K562 (cell line): Measurements from ENCODE around the gene CEP44. TPM values are rescaled to one million over a fixed set of nuclear protein-coding genes. Genes with fewer than 3 reads are reported as not detected.

Experiments
- ATAC-seq: fragments of 200-7000 bp; cut with Tn5 transposase; 3 replicates; pipeline ENCODE4 v1.9.1; 2020; ENCODE audit warnings: moderate library complexity
- BruUV-seq: library from RNA; stranded (reverse); fragments of 400-500 nt; replicated peaks from 2 replicates; lab custom pipeline; 2021; lab: Mats Ljungman, UMichigan
- CTCF ChIA-PET: fragments of 300-600 bp; formaldehyde crosslinking; extraction: SDS; loops from one replicate; lab custom pipeline; 2021; ENCODE audit warnings: low intra/inter-chr PET ratio; lab: Yijun Ruan, JAX
- POLR2A ChIA-PET: fragments of 300-600, 350-650 bp; sonication (Branson Sonifier 250); formaldehyde crosslinking; extraction: SDS; loops from one replicate; lab custom pipeline; 2021; ENCODE audit warnings: antibody characterized with exemption, inconsistent platforms; lab: Yijun Ruan, JAX
- DNase-seq, 4 experiments: peaks; one replicate each; pipeline versions ENCODE4 v3.0.0 to v3.0.0-alpha.2; 2011 to 2018; ENCODE audit warnings: low spot score in 3 of 4, mixed read lengths in 3 of 4; ENCODE audit errors: extremely low read depth in 1 of 4
- FAIRE-seq: peaks from 2 replicates; lab custom pipeline; 2011; peaks lifted over from hg19 to GRCh38; lab: Jason Lieb, UNC
- H2AFZ ChIP-seq: 2 replicates; pipeline ENCODE4 v1.6.0; 2011; ENCODE audit warnings: low read depth, low read length, control low read depth, inconsistent platforms
- H3K27ac ChIP-seq: fragments of 200-600 bp; 3 replicates; pipeline ENCODE4 v1.8.0; 2011; ENCODE audit warnings: low read depth, mild to moderate bottlenecking, control low read depth, inconsistent platforms, low read length, moderate library complexity, mixed read lengths; ENCODE audit errors: extremely low read depth
- H3K27me3 ChIP-seq, 2 experiments: fragments of 300-600 bp in 1 of 2; 2 replicates in 1 of 2; 3 replicates in 1 of 2; pipeline versions ENCODE4 v1.6.0 to v1.8.0; 2011; ENCODE audit warnings: inconsistent platforms in 2 of 2, low read length in 2 of 2, mild to moderate bottlenecking in 1 of 2, mixed read lengths in 1 of 2, moderate library complexity in 1 of 2; ENCODE audit not compliant: control insufficient read depth in 2 of 2, insufficient read depth in 2 of 2
- H3K36me3 ChIP-seq: fragments of 300-600 bp; 3 replicates; pipeline ENCODE4 v1.8.0; 2011; ENCODE audit warnings: mild to moderate bottlenecking, low read length, inconsistent platforms; ENCODE audit not compliant: control insufficient read depth, insufficient read depth
- H3K4me1 ChIP-seq, 2 experiments: fragments of 200-600 bp in 1 of 2; replicated peaks in 1 of 2; 2 replicates in 1 of 2; 3 replicates in 1 of 2; pipeline versions ENCODE4 v1.5.1 to v1.8.0; 2011; ENCODE audit warnings: inconsistent platforms in 2 of 2, low read length in 2 of 2, mild to moderate bottlenecking in 1 of 2, mixed read lengths in 1 of 2, moderate library complexity in 1 of 2; ENCODE audit not compliant: control insufficient read depth in 2 of 2, insufficient read depth in 2 of 2
- H3K4me2 ChIP-seq: 2 replicates; pipeline ENCODE4 v1.6.1; 2011; ENCODE audit warnings: low read length, control low read depth, inconsistent platforms, mixed read lengths; ENCODE audit not compliant: insufficient read depth
- H3K4me3 ChIP-seq: fragments of 200-600 bp; sonication (generic), shearing (Covaris generic); 2 replicates; pipeline ENCODE4 v1.5.1; 2016; ENCODE audit warnings: control low read depth, inconsistent platforms
- H3K79me2 ChIP-seq: fragments of 200-600 bp; 3 replicates; pipeline ENCODE4 v1.8.0; 2011; ENCODE audit warnings: low read length, inconsistent platforms; ENCODE audit not compliant: control insufficient read depth, insufficient read depth
- H3K9ac ChIP-seq, 2 experiments: 2 replicates each; pipeline versions ENCODE4 v1.6.0 to v1.6.1; 2011; ENCODE audit warnings: low read depth in 2 of 2, low read length in 2 of 2, control low read depth in 1 of 2, inconsistent platforms in 1 of 2, mild to moderate bottlenecking in 1 of 2, mixed read lengths in 1 of 2; ENCODE audit not compliant: insufficient read depth in 1 of 2
- H3K9me1 ChIP-seq: one replicate; pipeline ENCODE4 v1.6.0; 2011; ENCODE audit warnings: inconsistent platforms, mild to moderate bottlenecking, low read length, moderate library complexity; ENCODE audit not compliant: control insufficient read depth, insufficient read depth
- H3K9me3 ChIP-seq: replicated peaks from 2 replicates; pipeline ENCODE4 v1.5.1; 2011; ENCODE audit warnings: low read depth, low read length, inconsistent platforms; ENCODE audit not compliant: control insufficient read depth, insufficient read depth
- H4K20me1 ChIP-seq: replicated peaks from 2 replicates; pipeline ENCODE4 v1.6.1; 2011; ENCODE audit warnings: low read length, inconsistent platforms, mixed read lengths; ENCODE audit not compliant: control insufficient read depth, insufficient read depth
- ARNT ChIP-seq, 2 experiments: fragments of 450-650 bp; IDR thresholded peaks; 2 replicates each; pipeline ENCODE4 v1.6.1; 2016; ENCODE audit warnings: mild to moderate bottlenecking in 1 of 2
- CHD4 ChIP-seq: fragments of 200-600 bp; sonication (generic); IDR thresholded peaks from 3 replicates; pipeline ENCODE4 v1.6.1; 2012; ENCODE audit warnings: low read depth, mild to moderate bottlenecking, mixed read lengths, low read length, inconsistent platforms; ENCODE audit not compliant: insufficient read depth, insufficient replicate concordance, poor library complexity, severe bottlenecking
- ETS2 ChIP-seq: IDR thresholded peaks from 2 replicates; pipeline ENCODE4 v1.6.1; 2016; ENCODE audit warnings: borderline replicate concordance, missing genetic modification characterization, mild to moderate bottlenecking, moderate library complexity, missing compliant biosample characterization; ENCODE audit not compliant: poor library complexity, severe bottlenecking
- FOSL1 ChIP-seq: fragments of 200-800 bp; sonication (Bioruptor generic); conservative IDR thresholded peaks from 2 replicates; pipeline ENCODE4 v1.6.1; 2016; ENCODE audit warnings: missing genetic modification characterization, missing compliant biosample characterization
- GABPA ChIP-seq: fragments of 200-800 bp; sonication (Bioruptor generic); conservative IDR thresholded peaks from 2 replicates; pipeline ENCODE4 v1.6.1; 2016; ENCODE audit warnings: low read depth, missing genetic modification characterization, missing compliant biosample characterization
- HMGN3 ChIP-seq: IDR thresholded peaks from 2 replicates; pipeline ENCODE4 v1.6.1; 2011; ENCODE audit warnings: borderline replicate concordance, low read depth, mild to moderate bottlenecking, mixed read lengths, low read length; ENCODE audit not compliant: insufficient read length; ENCODE audit errors: extremely low read depth
- POLR2AphosphoS2 ChIP-seq: IDR thresholded peaks from 2 replicates; pipeline ENCODE4 v1.6.1; 2012; ENCODE audit warnings: low read length, improper control_type of control experiment
- RAD51 ChIP-seq: fragments of 450-650 bp; IDR thresholded peaks from 2 replicates; pipeline ENCODE4 v1.7.1; 2016; ENCODE audit warnings: low read depth, mild to moderate bottlenecking, borderline replicate concordance
- SETDB1 ChIP-seq: IDR thresholded peaks from one replicate; pipeline ENCODE4 v1.6.1; 2012; ENCODE audit warnings: low read length, control low read depth, inconsistent platforms
- SMARCA4 ChIP-seq: fragments of 450-650 bp; IDR thresholded peaks from 2 replicates; pipeline ENCODE4 v1.6.1; 2016
- TBL1XR1 ChIP-seq, 2 experiments: IDR thresholded peaks; 2 replicates each; pipeline ENCODE4 v1.6.1; 2012; ENCODE audit warnings: improper control_type of control experiment in 2 of 2, low read length in 2 of 2, mild to moderate bottlenecking in 1 of 2
- TEAD2 ChIP-seq: fragments of 450-650 bp; IDR thresholded peaks from 2 replicates; pipeline ENCODE4 v1.6.1; 2016; ENCODE audit warnings: missing genetic modification characterization, control low read depth, missing compliant biosample characterization
- ZBTB17 ChIP-seq: fragments of 450-650 bp; formaldehyde crosslinking; IDR thresholded peaks from 2 replicates; pipeline ENCODE4 v1.4.0; 2020; ENCODE audit warnings: mild to moderate bottlenecking
- ZNF551 ChIP-seq: fragments of 250-450 bp; sonication (Bioruptor Pico); IDR thresholded peaks from 2 replicates; pipeline ENCODE4 v1.5.0; 2021; ENCODE audit warnings: mild to moderate bottlenecking, moderate library complexity
- WGBS: fragments of 100-300 bp; shearing (Covaris generic); methylation state at CpG from one replicate; pipeline ENCODE4 v1.1.6; 2016; ENCODE audit warnings: low coverage, mixed read lengths; ENCODE audit not compliant: insufficient coverage; ENCODE audit errors: missing lambda C conversion rate; 5-methylcytosine and 5-hydroxymethylcytosine counted together
- in situ Hi-C: fragments of 300-500 bp; cut with MboI; formaldehyde crosslinking; loops from 4 replicates; pipeline ENCODE4 v1.15.0; 2018; ENCODE audit warnings: inconsistent platforms, mixed read lengths
- intact Hi-C: fragments of 100-400 bp; cut with micrococcal nuclease; formaldehyde crosslinking; loops from 2 replicates; pipeline ENCODE4 v1.14.2; 2022
- polyA plus RNA-seq, 8 experiments: library from polyadenylated mRNA; depleted of rRNA in 4 of 8; stranded (reverse) in 5 of 8; unstranded in 3 of 8; fragments of >200 nt; fragmentation: Nextera tagmentation in 2 of 8; fragmentation: Illumina TruSeq in 1 of 8; extraction: Ambion mirVana in 2 of 8; extraction: Trizol in 1 of 8; gene quantifications; 2 replicates each; pipeline versions ENCODE4 v1.2.1 to v1.2.3, GENCODE V29; 2011 to 2014; ENCODE audit warnings: inconsistent platforms in 1 of 8, missing spikeins in 1 of 8
- total RNA-seq, 7 experiments: library from RNA; depleted of rRNA in 6 of 7; stranded (reverse); fragments of >200 nt in 6 of 7; fragmentation: Illumina TruSeq in 2 of 7; extraction: Trizol in 2 of 7; gene quantifications; 2 replicates each; pipeline versions ENCODE4 v1.2.1 to v1.2.3, GENCODE V29; 2011 to 2021; ENCODE audit warnings: low replicate concordance in 1 of 7
- TF ChIP-seq, protein P1 (sequence below): sonication (generic); formaldehyde crosslinking; IDR thresholded peaks from 2 replicates; pipeline ENCODE4 v1.8.1; 2023; ENCODE audit warnings: mild to moderate bottlenecking, missing genetic modification reagents
- TF ChIP-seq, protein P2 (sequence below), 2 experiments: fragments of 450-650 bp; IDR thresholded peaks; 2 replicates each; pipeline ENCODE4 v1.6.1; 2016
- TF ChIP-seq, protein P3 (sequence below): fragments of 250-450 bp; sonication (Bioruptor Pico); IDR thresholded peaks from 2 replicates; pipeline ENCODE4 v1.5.0; 2020; ENCODE audit warnings: mild to moderate bottlenecking
- TF ChIP-seq, protein P4 (sequence below): fragments of 200-800 bp; sonication (Bioruptor generic); IDR thresholded peaks from 2 replicates; pipeline ENCODE4 v1.6.1; 2017; ENCODE audit warnings: missing genetic modification characterization, missing compliant biosample characterization

The CEP44 gene
- total and polyA plus RNA-seq, 9 of the 15 experiments (the other 6 are each of a cell fraction or from before 2014, with no cell fraction given) = 19.6 to 45.0 (median 24.4) TPM

DNA sequence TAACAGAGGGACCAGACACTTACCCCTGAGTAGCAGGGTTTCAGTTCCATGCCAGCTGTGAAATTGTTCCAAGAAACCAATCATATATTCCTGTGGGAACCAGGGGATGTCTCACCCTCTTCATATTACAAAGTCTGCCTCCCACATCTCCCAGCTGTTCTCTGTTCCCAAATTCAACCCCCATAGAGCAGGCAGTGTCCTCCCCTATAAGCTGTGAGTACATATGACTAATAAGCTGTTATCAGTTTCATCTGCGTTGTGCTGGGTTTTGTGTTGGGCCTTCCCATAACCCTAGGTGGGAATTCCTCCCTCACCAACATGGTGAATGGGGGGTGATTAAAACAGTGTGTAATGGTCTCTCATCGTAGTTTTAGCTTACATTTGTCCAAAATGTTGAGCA, 41.0 kb downstream of the CEP44 start:
- Histone ChIP-seq H3K4me3 (no peak overlapping the region), H3K9ac (no peak overlapping the region), H2AFZ (no peak overlapping the region), H3K27me3 (no peaks in the 10 kb centered on the region), H3K79me2 (no peaks in the 10 kb centered on the region), H3K9me3 (no peaks in the 10 kb centered on the region), H3K9me1 (no peaks in the 10 kb centered on the region), H3K27ac (no peak overlapping the region), H3K36me3 (peaks cover 4% of the 10 kb centered on the region; the same call in 1 of the 3 replicates), H4K20me1 (no peaks in the 10 kb centered on the region), H3K4me2 (no peak overlapping the region), H3K4me1 (peaks cover 0 to 20% of the 10 kb centered on the region in 2 experiments; a peak in 2 of 5 replicates)
- DNase-seq (peak in 3 of 4 experiments; percentile 18 to 32 (median 22)), ATAC-seq (peak; percentile 62), FAIRE-seq (no peak)
- no TSS peak for BruUV-seq
- 26% methylated on average over 2 of the region's 2 CpGs for WGBS
- ChIA-PET CTCF (no interaction called here), POLR2A (no interaction called here)
- in situ Hi-C loops = no loop called here
- intact Hi-C loops = no loop called here
- TF ChIP-seq FOSL1 (tag) (peak; percentile 80), SETDB1 (no peak), GABPA (tag) (no peak), RAD51 (no peak), POLR2AphosphoS2 (no peak), ETS2 (tag) (no peak), ARNT (IDR thresholded peaks at IDR 0.05) (no peak), ZBTB17 (CRISPR knock-in tag) (no peak), SMARCA4 (peak; percentile 20; the same call in 1 of the 2 replicates), TEAD2 (tag) (no peak), TBL1XR1 (IDR thresholded peaks at IDR 0.05; ENCODE audit: low read length in 2 of 2) (no peak), CHD4 (no peak), HMGN3 (no peak), ZNF551 (no peak)
- TF ChIP-seq, protein P1, sequence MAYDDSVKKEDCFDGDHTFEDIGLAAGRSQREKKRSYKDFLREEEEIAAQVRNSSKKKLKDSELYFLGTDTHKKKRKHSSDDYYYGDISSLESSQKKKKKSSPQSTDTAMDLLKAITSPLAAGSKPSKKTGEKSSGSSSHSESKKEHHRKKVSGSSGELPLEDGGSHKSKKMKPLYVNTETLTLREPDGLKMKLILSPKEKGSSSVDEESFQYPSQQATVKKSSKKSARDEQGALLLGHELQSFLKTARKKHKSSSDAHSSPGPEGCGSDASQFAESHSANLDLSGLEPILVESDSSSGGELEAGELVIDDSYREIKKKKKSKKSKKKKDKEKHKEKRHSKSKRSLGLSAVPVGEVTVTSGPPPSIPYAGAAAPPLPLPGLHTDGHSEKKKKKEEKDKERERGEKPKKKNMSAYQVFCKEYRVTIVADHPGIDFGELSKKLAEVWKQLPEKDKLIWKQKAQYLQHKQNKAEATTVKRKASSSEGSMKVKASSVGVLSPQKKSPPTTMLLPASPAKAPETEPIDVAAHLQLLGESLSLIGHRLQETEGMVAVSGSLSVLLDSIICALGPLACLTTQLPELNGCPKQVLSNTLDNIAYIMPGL = no peak
- TF ChIP-seq, protein P2, sequence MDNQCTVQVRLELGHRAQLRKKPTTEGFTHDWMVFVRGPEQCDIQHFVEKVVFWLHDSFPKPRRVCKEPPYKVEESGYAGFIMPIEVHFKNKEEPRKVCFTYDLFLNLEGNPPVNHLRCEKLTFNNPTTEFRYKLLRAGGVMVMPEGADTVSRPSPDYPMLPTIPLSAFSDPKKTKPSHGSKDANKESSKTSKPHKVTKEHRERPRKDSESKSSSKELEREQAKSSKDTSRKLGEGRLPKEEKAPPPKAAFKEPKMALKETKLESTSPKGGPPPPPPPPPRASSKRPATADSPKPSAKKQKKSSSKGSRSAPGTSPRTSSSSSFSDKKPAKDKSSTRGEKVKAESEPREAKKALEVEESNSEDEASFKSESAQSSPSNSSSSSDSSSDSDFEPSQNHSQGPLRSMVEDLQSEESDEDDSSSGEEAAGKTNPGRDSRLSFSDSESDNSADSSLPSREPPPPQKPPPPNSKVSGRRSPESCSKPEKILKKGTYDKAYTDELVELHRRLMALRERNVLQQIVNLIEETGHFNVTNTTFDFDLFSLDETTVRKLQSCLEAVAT (IDR thresholded peaks at IDR 0.05) = no peak
- TF ChIP-seq, protein P3, sequence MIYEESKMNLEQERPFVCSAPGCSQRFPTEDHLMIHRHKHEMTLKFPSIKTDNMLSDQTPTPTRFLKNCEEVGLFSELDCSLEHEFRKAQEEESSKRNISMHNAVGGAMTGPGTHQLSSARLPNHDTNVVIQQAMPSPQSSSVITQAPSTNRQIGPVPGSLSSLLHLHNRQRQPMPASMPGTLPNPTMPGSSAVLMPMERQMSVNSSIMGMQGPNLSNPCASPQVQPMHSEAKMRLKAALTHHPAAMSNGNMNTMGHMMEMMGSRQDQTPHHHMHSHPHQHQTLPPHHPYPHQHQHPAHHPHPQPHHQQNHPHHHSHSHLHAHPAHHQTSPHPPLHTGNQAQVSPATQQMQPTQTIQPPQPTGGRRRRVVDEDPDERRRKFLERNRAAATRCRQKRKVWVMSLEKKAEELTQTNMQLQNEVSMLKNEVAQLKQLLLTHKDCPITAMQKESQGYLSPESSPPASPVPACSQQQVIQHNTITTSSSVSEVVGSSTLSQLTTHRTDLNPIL (CRISPR knock-in tag) = no peak
- TF ChIP-seq, protein P4, sequence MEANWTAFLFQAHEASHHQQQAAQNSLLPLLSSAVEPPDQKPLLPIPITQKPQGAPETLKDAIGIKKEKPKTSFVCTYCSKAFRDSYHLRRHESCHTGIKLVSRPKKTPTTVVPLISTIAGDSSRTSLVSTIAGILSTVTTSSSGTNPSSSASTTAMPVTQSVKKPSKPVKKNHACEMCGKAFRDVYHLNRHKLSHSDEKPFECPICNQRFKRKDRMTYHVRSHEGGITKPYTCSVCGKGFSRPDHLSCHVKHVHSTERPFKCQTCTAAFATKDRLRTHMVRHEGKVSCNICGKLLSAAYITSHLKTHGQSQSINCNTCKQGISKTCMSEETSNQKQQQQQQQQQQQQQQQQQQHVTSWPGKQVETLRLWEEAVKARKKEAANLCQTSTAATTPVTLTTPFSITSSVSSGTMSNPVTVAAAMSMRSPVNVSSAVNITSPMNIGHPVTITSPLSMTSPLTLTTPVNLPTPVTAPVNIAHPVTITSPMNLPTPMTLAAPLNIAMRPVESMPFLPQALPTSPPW (CRISPR knock-in tag) = no peak
